Measurements from ENCODE around the gene TSC22D4.

Gene TSC22D4

GRCh38 chr7:100426516-100426915 lies 52.5 kb downstream of the TSC22D4 start:
- no peak for DNase-seq

DNA sequence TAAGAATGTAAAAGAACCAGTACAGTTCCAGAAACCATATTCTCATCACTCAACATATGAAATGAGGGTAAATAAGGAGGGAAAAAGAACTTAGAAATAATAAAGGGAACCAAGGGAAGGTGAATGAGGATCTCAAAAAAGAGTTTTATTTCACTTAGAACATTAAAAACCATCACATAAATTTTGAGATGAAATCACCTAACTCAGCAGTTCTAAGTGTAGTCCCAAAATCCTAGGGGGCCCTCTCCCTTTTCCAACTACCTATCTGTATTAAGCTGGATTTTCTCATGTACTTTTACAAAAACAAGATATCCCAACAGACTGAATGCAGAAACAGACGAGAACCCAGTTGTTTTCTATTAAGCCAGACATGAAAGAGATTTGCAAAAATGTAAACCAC lies 53.7 kb downstream of the TSC22D4 start:
- no peak for DNase-seq

DNA sequence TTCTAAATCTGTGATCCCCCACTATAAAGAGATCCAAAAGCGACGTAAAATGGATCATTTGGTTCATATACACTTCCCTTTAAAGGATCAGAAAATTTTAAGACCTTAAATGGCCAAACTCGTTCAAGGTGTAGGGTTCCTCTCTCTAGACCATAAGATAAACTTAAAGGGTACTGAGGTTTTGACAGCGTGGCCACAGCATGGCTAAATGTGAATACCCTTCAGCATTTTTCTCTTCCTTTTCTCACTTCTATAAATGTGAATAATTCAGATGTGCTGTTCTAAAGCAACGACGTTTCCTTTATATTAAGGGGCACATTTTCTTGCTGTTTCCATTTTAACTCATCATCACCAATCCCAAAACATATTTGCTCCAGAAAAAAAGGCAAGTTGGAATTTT lies 55.7 kb downstream of the TSC22D4 start:
- no peak for DNase-seq

DNA sequence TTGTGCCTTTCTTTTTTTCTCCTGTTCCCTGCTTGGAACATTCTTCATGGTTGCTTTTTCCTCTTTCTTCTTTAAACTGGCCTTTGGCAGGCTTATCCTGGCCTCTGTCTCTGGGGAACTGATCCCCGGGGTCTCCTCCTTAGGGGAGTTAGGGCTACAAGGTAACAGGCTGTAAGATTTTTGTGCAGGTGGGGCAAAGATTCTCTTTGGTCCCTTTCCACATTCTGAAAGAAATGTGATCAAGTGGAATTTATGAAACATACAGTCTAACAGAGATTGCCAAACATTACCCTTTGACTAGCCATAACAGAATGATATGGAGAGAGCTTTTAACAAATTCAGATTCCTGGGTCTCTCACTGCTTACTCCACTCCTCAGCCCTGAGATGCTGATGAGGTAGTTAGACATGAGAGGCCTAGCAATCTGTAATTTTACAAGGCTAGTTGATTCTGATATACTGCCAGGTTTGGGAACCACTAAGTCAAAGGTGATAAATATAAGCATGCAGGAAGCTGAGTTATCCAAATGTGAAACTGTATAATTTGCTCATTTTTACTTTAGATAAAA lies 59.3 kb downstream of the TSC22D4 start:
- DNase-seq = no peak

GRCh38 chr7:100418930-100419659 lies 59.9 kb downstream of the TSC22D4 start:
- no peak for DNase-seq
